Progenitor cell of endocrine pancreas (in vitro differentiated cells): Measurements from ENCODE around the gene CTRB2. TPM values are rescaled to one million over a fixed set of nuclear protein-coding genes. Genes with fewer than 3 reads are reported as not detected.
A peak's percentile ranks its signal among the peaks of the same experiment; 100 is the strongest.

Experiments used
- DNase-seq: peaks from one replicate; pipeline ENCODE4 v3.0.0; 2021; ENCODE audit warnings: low spot score; ENCODE audit not compliant: unreplicated experiment
- H3K27ac Mint-ChIP-seq: 2 replicates; pipeline ENCODE4 v1.8.0; 2021; ENCODE audit warnings: mild to moderate bottlenecking, moderate library complexity, mixed read lengths
- H3K27me3 Mint-ChIP-seq: 2 replicates; pipeline ENCODE4 v1.8.0; 2021; ENCODE audit warnings: mixed read lengths
- H3K36me3 Mint-ChIP-seq: 2 replicates; pipeline ENCODE4 v1.8.0; 2022; ENCODE audit warnings: mixed read lengths; ENCODE audit not compliant: insufficient read depth
- H3K4me1 Mint-ChIP-seq: 2 replicates; pipeline ENCODE4 v1.8.0; 2021; ENCODE audit warnings: low read depth, mixed read lengths
- H3K4me3 Mint-ChIP-seq: 2 replicates; pipeline ENCODE4 v1.8.0; 2021; ENCODE audit warnings: low read depth, mild to moderate bottlenecking, moderate library complexity, mixed read lengths
- H3K9me3 Mint-ChIP-seq: 2 replicates; pipeline ENCODE4 v1.8.0; 2021; ENCODE audit warnings: low read depth, mixed read lengths
- CTCF ChIP-seq: fragments of 200-600 bp; sonication (generic); IDR thresholded peaks from one replicate; pipeline ENCODE4 v1.5.0; 2021; ENCODE audit warnings: antibody characterized with exemption, mild to moderate bottlenecking; ENCODE audit not compliant: unreplicated experiment
- total RNA-seq: library from RNA; stranded (reverse); gene quantifications from 2 replicates; pipeline ENCODE4 v1.2.1, GENCODE V29; 2021

Gene CTRB2
- total RNA-seq, 1 donor from 2014 or later: 1.1 TPM

DNA sequence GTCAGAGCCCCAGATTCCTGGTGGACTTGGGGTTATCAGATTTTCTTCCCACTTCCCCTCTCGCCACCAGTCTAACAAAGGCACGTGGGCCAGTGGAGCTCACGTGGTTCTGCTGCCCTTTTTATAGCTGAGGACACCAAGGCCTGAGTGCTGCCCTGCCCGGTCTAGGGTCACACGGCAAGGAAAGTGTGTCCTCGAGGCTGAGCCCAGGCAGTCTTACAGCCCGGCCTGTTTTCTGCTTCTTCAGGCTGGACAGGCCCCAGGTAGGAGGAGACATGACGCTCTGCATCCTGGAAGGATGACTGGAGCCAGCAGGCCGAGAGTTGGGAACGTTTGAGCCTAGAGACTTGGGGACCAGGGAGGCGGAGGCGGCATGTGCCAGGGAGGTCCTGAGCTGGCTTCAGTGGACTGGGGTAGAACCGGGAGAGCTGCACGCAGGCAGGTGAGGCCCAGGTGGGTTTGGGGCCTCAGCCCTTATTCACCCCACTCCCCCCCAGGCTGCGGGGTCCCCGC lies 15.4 kb upstream of the CTRB2 start:
- H3K4me3 Mint-ChIP-seq: no peak overlapping the region
- H3K36me3 Mint-ChIP-seq: no peaks in the 10 kb centered on the region
- H3K27me3 Mint-ChIP-seq: no peaks in the 10 kb centered on the region
- no peaks in the 10 kb centered on the region for H3K4me1 Mint-ChIP-seq
- H3K9me3 Mint-ChIP-seq: no peaks in the 10 kb centered on the region
- H3K27ac Mint-ChIP-seq: no peak overlapping the region
- DNase-seq: no peak
- no peak for TF ChIP-seq CTCF

- no peak for TF ChIP-seq CTCF
- H3K36me3 Mint-ChIP-seq: no peaks in the 10 kb centered on the region
- no peak overlapping the region for H3K4me3 Mint-ChIP-seq
- no peaks in the 10 kb centered on the region for H3K4me1 Mint-ChIP-seq
- DNase-seq: no peak
- no peaks in the 10 kb centered on the region for H3K9me3 Mint-ChIP-seq
- no peak overlapping the region for H3K27ac Mint-ChIP-seq
- H3K27me3 Mint-ChIP-seq: no peaks in the 10 kb centered on the region
Measured at GRCh38 chr16:75219838-75220237, 12.9 kb upstream of the CTRB2 start.

- TF ChIP-seq CTCF: no peak
- Mint-ChIP-seq H3K36me3 (no peaks in the 10 kb centered on the region), H3K9me3 (no peaks in the 10 kb centered on the region), H3K27me3 (no peaks in the 10 kb centered on the region), H3K27ac (peak overlapping the region; percentile 45), H3K4me1 (no peaks in the 10 kb centered on the region), H3K4me3 (no peak overlapping the region)
- no peak for DNase-seq
Measured at GRCh38 chr16:75219088-75219487, 12.1 kb upstream of the CTRB2 start.

GRCh38 chr16:75218256-75219076 lies 11.5 kb upstream of the CTRB2 start, which contains the start of gene CTRB1:
Gene CTRB1, plus strand, starts transcription at chr16:75218988. Its CDS starts 20 bp downstream, at chr16:75219008.
- no peak for TF ChIP-seq CTCF
- Mint-ChIP-seq H3K9me3 (no peaks in the 10 kb centered on the region), H3K4me3 (no peak within 1 kb of the TSS), H3K4me1 (no peaks in the 10 kb centered on the region), H3K27ac (peak within 1 kb of the TSS; percentile 45), H3K36me3 (no peaks in the 10 kb centered on the region), H3K27me3 (no peaks in the 10 kb centered on the region)
- no peak for DNase-seq

- Mint-ChIP-seq H3K4me1 (no peaks in the 10 kb centered on the region), H3K27me3 (no peaks in the 10 kb centered on the region), H3K4me3 (no peak overlapping the region), H3K9me3 (no peaks in the 10 kb centered on the region), H3K36me3 (no peaks in the 10 kb centered on the region), H3K27ac (no peak overlapping the region)
- TF ChIP-seq CTCF: no peak
- no peak for DNase-seq
Measured at GRCh38 chr16:75217389-75217851, 10.5 kb upstream of the CTRB2 start.
